GM18909 (cell line): ENCODE data around the gene RMND5A.

ENCODE experiments used
- ATAC-seq: cut with Tn5 transposase; IDR thresholded peaks from one replicate; pipeline ENCODE4 v1.9.1; 2021; ENCODE audit warnings: mild to moderate bottlenecking; ENCODE audit not compliant: unreplicated experiment, poor library complexity

Gene RMND5A

DNA sequence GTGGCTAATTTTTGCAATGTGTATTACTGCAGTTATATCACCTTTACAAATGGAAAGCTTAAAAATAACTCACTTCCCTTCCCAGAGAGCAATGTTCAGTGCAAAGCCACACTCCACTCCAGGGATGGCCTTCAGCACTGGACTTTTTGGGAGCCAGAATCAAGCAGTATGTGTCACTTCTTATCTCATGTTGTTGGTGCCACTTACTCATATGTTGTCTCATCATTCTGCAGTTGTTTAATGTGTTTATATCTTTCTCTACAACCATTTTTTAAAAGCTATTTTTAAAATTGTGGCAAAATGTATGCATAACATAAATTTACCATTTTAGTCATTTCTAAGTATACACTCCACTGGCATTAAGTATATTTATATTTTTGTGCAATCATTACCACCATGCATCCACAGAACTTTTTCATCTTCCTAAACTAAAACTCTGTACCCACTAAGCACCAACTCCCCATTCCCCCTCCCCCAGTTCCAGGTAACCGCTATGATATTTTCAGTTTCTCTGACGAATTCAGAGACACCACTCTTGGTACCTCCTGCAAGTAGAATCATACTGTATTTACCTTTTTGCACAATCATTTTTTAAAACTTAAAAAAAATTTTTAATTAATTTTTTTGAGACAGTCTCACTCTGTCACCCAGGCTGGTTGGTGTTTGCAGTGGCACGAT is 102.7 kb downstream of the RMND5A start:
- ATAC-seq: no peak

DNA sequence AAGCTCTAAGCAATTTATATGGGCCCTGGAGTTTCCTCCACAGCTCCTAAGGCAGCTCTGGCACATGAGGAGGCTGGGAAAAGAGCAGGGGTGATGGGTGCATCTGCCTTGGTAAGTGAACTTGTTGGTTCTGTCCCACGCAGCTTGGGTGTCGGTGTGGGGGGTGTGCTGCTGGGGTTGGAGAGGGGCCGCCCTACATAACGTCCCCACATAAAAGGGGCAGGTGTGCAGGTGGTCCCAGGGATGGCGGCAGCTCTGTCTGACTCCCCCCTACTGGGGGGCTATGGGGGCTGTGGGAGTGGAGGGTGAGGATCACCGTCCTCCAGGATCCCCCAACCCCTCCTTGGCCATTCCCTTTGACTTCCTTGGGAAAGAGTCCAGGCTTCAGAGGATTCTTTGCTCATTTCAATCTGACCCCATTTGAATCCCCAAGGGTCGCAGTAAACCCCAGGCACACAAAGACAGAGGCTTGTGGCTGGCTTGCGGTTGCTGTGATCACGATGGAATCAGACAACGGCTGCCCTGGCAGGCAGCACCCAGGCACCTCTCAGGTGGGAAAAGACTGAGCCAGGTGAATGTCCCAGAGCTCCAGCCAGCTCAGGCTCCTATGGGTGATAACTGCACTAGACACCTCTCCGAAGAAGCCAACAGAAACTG is 105.1 kb downstream of the RMND5A start:
- no peak for ATAC-seq

DNA sequence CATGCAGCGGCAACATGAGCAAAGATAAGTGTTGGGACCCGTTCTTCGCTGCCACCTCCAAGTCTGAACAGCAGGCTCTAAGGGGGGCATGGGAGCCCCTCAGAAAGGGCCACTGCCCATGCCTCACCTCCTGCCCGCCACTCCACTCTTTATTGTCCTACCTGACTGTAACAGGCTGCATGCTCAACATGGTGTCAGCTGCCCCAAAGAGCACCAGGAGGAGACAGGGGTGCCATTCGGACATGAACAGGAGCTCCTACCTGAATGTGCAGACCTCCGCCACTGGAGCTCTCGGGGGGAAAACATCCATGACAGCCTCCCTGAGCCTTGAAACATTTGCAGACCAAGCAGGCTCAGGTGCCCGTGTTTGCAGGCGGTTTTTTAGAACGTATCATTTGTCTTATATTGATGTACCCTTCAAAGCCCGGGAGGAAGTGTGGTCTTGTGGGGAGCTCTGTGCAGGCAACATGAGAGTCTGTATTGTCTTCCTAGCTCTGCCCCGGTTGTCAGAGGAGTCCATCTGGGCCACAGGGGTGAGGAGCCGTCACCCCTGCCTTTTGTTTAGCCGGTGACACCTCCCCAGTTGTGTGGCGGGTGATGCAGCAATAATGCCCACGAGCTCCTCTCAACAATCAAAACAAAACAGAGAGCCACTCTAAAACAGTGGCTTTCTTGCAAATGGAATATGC is 105.7 kb downstream of the RMND5A start:
- ATAC-seq: no peak

DNA sequence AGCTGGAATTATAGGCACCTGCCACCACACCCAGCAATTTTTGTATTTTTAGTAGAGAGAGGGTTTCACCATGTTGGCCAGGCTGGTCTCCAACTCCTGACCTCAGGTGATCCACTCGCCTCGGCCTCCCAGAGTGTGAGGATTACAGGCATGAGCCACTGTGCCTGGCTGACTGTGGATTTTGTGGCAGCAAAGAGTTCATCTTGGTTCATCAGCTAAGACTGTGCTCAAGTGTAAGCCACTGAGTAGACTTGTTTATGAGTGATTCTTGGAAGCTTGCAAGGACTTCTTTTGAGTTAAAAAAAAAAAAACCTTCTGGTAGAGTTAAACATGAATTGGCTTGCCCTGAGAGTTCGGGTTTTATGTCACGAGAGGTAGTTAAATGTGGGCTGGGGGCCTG is 106.9 kb downstream of the RMND5A start:
- no peak for ATAC-seq
